ENCODE data around the gene C10orf95. TPM values are rescaled to one million over a fixed set of nuclear protein-coding genes. Genes with fewer than 3 reads are reported as not detected.

The C10orf95 gene
- total and polyA plus RNA-seq, 2 experiments from 2014 or later = not detected

DNA sequence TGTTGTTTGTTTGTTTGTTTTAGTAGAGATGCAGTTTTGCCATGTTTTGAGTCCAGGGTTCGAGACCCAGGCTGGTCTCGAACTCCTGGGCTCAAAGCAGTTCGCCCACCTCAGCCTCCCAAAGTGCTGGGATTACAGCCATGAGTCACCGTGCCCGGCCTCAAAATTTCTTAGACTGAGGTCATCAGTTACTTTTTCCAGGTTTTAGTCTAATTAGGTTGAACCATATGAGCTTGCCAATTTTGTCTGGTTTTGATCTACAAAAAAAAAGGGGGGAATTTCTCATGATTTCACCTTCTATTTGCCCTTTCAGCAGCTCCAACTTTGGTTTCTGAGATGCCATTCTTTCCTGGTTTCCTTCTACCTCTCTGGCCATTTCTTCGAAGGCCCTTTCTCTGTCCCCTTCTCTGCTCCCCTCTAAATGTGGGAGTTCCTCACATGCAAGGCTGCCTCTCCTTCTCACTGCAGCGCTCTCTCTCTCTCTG, 24.5 kb downstream of the C10orf95 start:
- Histone ChIP-seq H3K9me2 (ENCODE audit: insufficient read depth) (no peaks in the 10 kb centered on the region), H3K27me3 (replicated peaks; ENCODE audit: insufficient read depth) (no peaks in the 10 kb centered on the region), H3K4me3 (no peak overlapping the region), H3K9ac (no peak overlapping the region), H3K36me3 (ENCODE audit: low read depth) (no peaks in the 10 kb centered on the region), H2AFZ (no peak overlapping the region), H4K20me1 (ENCODE audit: insufficient read depth) (no peaks in the 10 kb centered on the region), H3F3A (ENCODE audit: insufficient read depth) (peaks cover 12% of the 10 kb centered on the region; the same call in 1 of the 2 replicates), H3K9me3 (ENCODE audit: low read depth) (no peaks in the 10 kb centered on the region), H3K4me2 (ENCODE audit: unreplicated experiment) (no peak overlapping the region), H3K79me2 (ENCODE audit: insufficient read depth) (peaks cover 24% of the 10 kb centered on the region), H3K4me1 (ENCODE audit: insufficient read depth) (peaks cover 23% of the 10 kb centered on the region; the same call in 1 of the 2 replicates), H3K27ac (no peak overlapping the region)
- TF ChIP-seq EZH2 (IDR thresholded peaks at IDR 0.05; ENCODE audit: insufficient read depth, poor library complexity, severe bottlenecking) (no peak), EZH2phosphoT487 (IDR thresholded peaks at IDR 0.05; ENCODE audit: insufficient read depth, low read depth) (no peak)
- in situ Hi-C loops (cut with MboI) = no loop called here
- WGBS, 2 experiments (ENCODE audit: low coverage in 1 of 2, low lambda C conversion rate in 2 of 2, missing lambda C conversion rate in 2 of 2) = 62% methylated on average over 7 of the region's 7 CpGs
- DNase-seq = peak; percentile 53

DNA sequence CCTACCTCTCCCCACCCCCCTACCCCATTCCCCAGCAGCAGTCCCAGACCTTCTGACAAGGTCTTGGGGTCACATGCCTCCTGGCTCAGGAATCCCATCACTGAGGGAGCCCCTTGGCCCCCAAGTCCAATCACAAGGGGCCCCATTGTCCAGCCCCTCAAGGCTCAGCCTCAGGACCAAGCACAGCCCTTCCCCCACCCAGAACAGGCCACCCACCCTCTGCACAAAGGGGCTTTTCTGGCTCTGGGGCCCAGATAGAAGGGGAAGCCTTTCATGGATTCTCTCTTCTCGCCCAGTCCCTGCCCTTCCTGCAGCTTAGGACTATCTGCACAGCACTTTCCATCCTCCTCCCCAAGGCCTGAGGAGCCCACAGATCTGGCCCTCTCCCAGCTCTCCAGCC, 25.9 kb downstream of the C10orf95 start:
- in situ Hi-C loops (cut with MboI) = no loop called here
- Histone ChIP-seq H3K36me3 (ENCODE audit: low read depth) (no peaks in the 10 kb centered on the region), H4K20me1 (ENCODE audit: insufficient read depth) (no peaks in the 10 kb centered on the region), H3K4me2 (ENCODE audit: unreplicated experiment) (no peak overlapping the region), H3K4me1 (ENCODE audit: insufficient read depth) (peaks cover 17% of the 10 kb centered on the region; the same call in 1 of the 2 replicates), H3K79me2 (ENCODE audit: insufficient read depth) (peaks cover 10% of the 10 kb centered on the region; the same call in 1 of the 2 replicates), H3K27ac (no peak overlapping the region), H3K9me3 (ENCODE audit: low read depth) (no peaks in the 10 kb centered on the region), H3F3A (ENCODE audit: insufficient read depth) (peaks cover 13% of the 10 kb centered on the region; the same call in 1 of the 2 replicates), H3K4me3 (no peak overlapping the region), H3K27me3 (replicated peaks; ENCODE audit: insufficient read depth) (no peaks in the 10 kb centered on the region), H2AFZ (no peak overlapping the region), H3K9ac (no peak overlapping the region), H3K9me2 (ENCODE audit: insufficient read depth) (no peaks in the 10 kb centered on the region)
- TF ChIP-seq EZH2 (IDR thresholded peaks at IDR 0.05; ENCODE audit: insufficient read depth, poor library complexity, severe bottlenecking) (no peak), EZH2phosphoT487 (IDR thresholded peaks at IDR 0.05; ENCODE audit: insufficient read depth, low read depth) (no peak)
- DNase-seq = no peak
- 83 to 100% methylated on average over 1 of the region's 1 CpG for WGBS, 2 experiments (ENCODE audit: low coverage in 1 of 2, low lambda C conversion rate in 2 of 2, missing lambda C conversion rate in 2 of 2)

DNA sequence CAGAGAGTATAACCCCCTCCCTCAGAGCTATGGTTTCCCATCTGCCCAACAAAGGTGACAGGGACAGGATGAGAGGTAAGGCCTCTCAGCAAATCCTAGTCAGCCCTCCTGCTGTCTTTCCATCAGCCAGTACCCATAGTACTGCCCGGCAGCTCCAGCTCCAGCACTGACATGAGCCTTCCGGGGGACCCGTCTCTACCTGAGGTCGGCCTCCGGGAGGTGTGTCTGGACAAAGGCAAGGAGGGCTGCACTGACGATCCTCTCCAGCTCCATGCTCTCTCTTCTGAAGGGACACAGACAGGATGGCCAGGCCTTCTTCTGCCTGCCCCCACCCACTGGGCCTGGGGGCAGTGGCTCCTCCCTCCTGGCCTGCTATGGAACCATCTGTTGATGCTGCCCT, 26.4 kb downstream of the C10orf95 start:
- Histone ChIP-seq H3K4me1 (ENCODE audit: insufficient read depth) (peaks cover 19% of the 10 kb centered on the region), H4K20me1 (ENCODE audit: insufficient read depth) (no peaks in the 10 kb centered on the region), H3K27ac (no peak overlapping the region), H3K9ac (no peak overlapping the region), H3K27me3 (replicated peaks; ENCODE audit: insufficient read depth) (no peaks in the 10 kb centered on the region), H3K79me2 (ENCODE audit: insufficient read depth) (peaks cover 6% of the 10 kb centered on the region; the same call in 1 of the 2 replicates), H3F3A (ENCODE audit: insufficient read depth) (peaks cover 18% of the 10 kb centered on the region), H3K4me3 (no peak overlapping the region), H2AFZ (no peak overlapping the region), H3K4me2 (ENCODE audit: unreplicated experiment) (no peak overlapping the region), H3K9me2 (ENCODE audit: insufficient read depth) (no peaks in the 10 kb centered on the region), H3K9me3 (ENCODE audit: low read depth) (no peaks in the 10 kb centered on the region), H3K36me3 (ENCODE audit: low read depth) (no peaks in the 10 kb centered on the region)
- TF ChIP-seq EZH2phosphoT487 (IDR thresholded peaks at IDR 0.05; ENCODE audit: insufficient read depth, low read depth) (no peak), EZH2 (IDR thresholded peaks at IDR 0.05; ENCODE audit: insufficient read depth, poor library complexity, severe bottlenecking) (no peak)
- DNase-seq = no peak
- in situ Hi-C loops (cut with MboI) = no loop called here
- WGBS, 2 experiments (ENCODE audit: low coverage in 1 of 2, low lambda C conversion rate in 2 of 2, missing lambda C conversion rate in 2 of 2) = 80 to 83% methylated on average over 6 of the region's 6 CpGs

DNA sequence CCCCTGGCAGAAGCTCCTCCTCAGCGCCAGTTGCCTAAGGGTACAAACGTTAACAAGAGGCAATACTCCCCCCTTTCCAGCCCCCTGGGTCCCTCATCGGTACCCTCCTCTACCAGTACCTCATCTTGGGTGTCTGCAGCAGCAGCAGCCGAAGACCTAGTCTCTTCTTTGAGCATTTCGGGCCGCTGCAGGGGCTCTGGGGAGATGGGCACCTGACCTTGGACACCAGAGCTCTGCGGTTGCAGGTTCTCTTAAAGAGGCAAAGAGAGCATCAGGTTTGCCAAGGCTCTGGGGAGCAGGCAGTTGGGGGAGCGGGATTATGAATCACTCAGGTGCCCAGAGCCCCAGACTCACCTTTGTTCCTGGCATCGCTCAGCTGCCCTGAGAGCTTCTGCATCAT, 27.2 kb downstream of the C10orf95 start:
- 82 to 88% methylated on average over 9 of the region's 9 CpGs for whole genome bisulfite sequencing, 2 experiments (ENCODE audit: low coverage in 1 of 2, low lambda C conversion rate in 2 of 2, missing lambda C conversion rate in 2 of 2)
- peaks cover 25% of the 10 kb centered on the region for H3K4me1 ChIP-seq (ENCODE audit: insufficient read depth)
- no peak for TF ChIP-seq EZH2 (IDR thresholded peaks at IDR 0.05; ENCODE audit: insufficient read depth, poor library complexity, severe bottlenecking)
- no peak for TF ChIP-seq EZH2phosphoT487 (IDR thresholded peaks at IDR 0.05; ENCODE audit: insufficient read depth, low read depth)

More for the DNA sequence above, 27.2 kb downstream of the C10orf95 start:
- no peak overlapping the region for H3K4me3 ChIP-seq
- no peak overlapping the region for H3K9ac ChIP-seq
- no peaks in the 10 kb centered on the region for H3K27me3 ChIP-seq (replicated peaks; ENCODE audit: insufficient read depth)
- H3K4me2 ChIP-seq (ENCODE audit: unreplicated experiment) = no peak overlapping the region
- no peaks in the 10 kb centered on the region for H4K20me1 ChIP-seq (ENCODE audit: insufficient read depth)
- no peaks in the 10 kb centered on the region for H3K9me3 ChIP-seq (ENCODE audit: low read depth)
- H3K27ac ChIP-seq = no peak overlapping the region
- H2AFZ ChIP-seq = no peak overlapping the region
- no peaks in the 10 kb centered on the region for H3K9me2 ChIP-seq (ENCODE audit: insufficient read depth)
- H3K36me3 ChIP-seq (ENCODE audit: low read depth) = no peaks in the 10 kb centered on the region
- in situ Hi-C loops (cut with MboI) = no loop called here
- H3K79me2 ChIP-seq (ENCODE audit: insufficient read depth) = peaks cover 6% of the 10 kb centered on the region; the same call in 1 of the 2 replicates
- H3F3A ChIP-seq (ENCODE audit: insufficient read depth) = peaks cover 19% of the 10 kb centered on the region
- no peak for DNase-seq
